Measurements from ENCODE around the gene GPR179.
"Not testable (repeated sequence)": the region's sequence is repeated elsewhere in the genome, so short reads cannot be mapped to it uniquely, and the experiment has no call there.

GPR179 gene

DNA sequence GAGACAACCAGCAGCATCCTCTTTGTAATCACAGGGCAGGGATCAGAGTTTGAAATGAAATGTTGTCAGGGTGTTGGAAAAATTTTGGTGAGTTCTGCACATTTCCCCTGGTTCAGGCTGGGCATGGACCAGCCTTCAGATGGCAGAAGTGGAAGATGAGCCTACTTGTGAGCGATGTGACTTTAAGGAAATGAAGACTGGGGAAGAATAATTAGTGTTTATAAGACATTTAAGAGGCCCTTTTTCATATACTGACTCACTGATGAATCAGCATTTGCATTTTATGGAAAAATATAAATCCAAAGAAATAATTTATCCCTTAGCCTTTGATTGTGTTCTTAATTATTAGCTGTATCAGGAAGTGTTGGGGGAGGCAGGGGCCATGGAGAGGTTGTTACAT, 20.9 kb downstream of the GPR179 start:
- Mint-ChIP-seq H3K9me3 (no peaks in the 10 kb centered on the region), H3K27me3 (ENCODE audit: low read depth) (no peaks in the 10 kb centered on the region)

DNA sequence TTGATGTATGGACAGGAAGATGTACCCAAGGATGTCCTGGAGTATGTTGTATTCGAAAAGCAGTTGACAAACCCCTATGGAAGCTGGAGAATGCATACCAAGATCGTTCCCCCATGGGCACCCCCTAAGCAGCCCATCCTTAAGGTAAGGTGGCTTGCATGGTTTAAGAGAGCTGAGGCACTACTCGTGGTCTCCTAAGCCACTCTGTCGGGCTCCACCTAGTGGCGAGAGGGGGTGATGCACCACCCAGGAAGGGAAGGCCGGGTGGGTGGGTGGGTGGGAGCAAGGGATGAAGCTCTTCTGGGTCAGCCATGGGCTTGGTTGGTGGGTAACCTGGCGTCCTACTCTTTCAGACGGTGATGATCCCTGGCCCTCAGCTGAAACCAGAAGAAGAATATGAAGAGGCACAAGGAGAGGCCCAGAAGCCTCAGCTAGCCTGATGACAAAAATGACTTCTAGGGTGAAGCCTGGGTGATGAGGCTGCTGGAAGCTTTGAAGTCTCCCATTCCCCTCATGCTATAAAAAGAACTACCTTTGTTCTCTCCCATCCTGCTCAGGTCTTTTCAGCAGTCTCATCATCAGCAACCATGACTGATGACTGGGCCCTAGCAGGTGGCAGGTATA, 21.5 kb downstream of the GPR179 start:
- no peak overlapping the region for H3K27ac Mint-ChIP-seq
- peaks cover 25% of the 10 kb centered on the region for H3K36me3 Mint-ChIP-seq (ENCODE audit: low read depth)
- no peaks in the 10 kb centered on the region for H3K9me3 Mint-ChIP-seq

More for the DNA sequence above, 20.9 kb downstream of the GPR179 start:
- Mint-ChIP-seq H3K36me3 (ENCODE audit: low read depth) (peaks cover 21% of the 10 kb centered on the region), H3K27ac (no peak overlapping the region), H3K4me3 (no peak overlapping the region), H3K4me1 (ENCODE audit: low read depth) (peaks cover 11% of the 10 kb centered on the region)
- DNase-seq (ENCODE audit: low spot score) = no peak

DNA sequence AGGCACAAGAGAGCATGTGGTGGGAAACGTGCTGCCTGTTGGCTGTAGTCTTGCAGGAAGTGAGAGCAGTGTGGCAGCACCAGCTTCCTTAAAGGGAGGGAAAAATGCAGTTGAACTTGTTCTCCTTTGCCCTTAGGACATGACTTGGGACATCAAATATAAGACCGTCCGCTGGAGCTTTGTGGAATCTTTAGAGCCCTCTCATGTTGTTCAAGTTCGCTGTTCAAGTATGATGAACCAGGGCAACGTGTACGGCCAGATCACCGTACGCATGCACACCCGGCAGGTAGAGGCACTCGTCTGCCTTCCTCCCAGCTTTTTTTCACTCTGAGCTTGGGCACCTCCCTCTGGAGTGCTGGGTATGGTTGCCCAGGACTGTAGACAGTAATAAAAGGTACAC, 23.3 kb downstream of the GPR179 start:
- Mint-ChIP-seq H3K4me3 (no peak overlapping the region), H3K27ac (no peak overlapping the region), H3K27me3 (ENCODE audit: low read depth) (no peaks in the 10 kb centered on the region), H3K36me3 (ENCODE audit: low read depth) (peaks cover 33% of the 10 kb centered on the region), H3K9me3 (no peaks in the 10 kb centered on the region), H3K4me1 (ENCODE audit: low read depth) (peaks cover 7% of the 10 kb centered on the region)
- DNase-seq (ENCODE audit: low spot score) = no peak

More for the DNA sequence above, 21.5 kb downstream of the GPR179 start:
- H3K4me3 Mint-ChIP-seq = no peak overlapping the region
- DNase-seq (ENCODE audit: low spot score) = peak; percentile 44
- H3K27me3 Mint-ChIP-seq (ENCODE audit: low read depth) = no peaks in the 10 kb centered on the region
- peaks cover 11% of the 10 kb centered on the region for H3K4me1 Mint-ChIP-seq (ENCODE audit: low read depth)

GRCh38 chr17:38317081-38317480, 26.7 kb downstream of the GPR179 start:
- Mint-ChIP-seq H3K4me3 (no peak overlapping the region), H3K9me3 (no peaks in the 10 kb centered on the region), H3K27me3 (ENCODE audit: low read depth) (no peaks in the 10 kb centered on the region), H3K4me1 (ENCODE audit: low read depth) (peaks cover 2% of the 10 kb centered on the region), H3K27ac (no peak overlapping the region), H3K36me3 (ENCODE audit: low read depth) (peaks cover 33% of the 10 kb centered on the region)
- no peak for DNase-seq (ENCODE audit: low spot score)

- DNase-seq (ENCODE audit: low spot score) = no peak
- Mint-ChIP-seq H3K27ac (no peak overlapping the region), H3K4me3 (no peak overlapping the region), H3K9me3 (no peaks in the 10 kb centered on the region), H3K4me1 (ENCODE audit: low read depth) (no peaks in the 10 kb centered on the region), H3K27me3 (ENCODE audit: low read depth) (no peaks in the 10 kb centered on the region), H3K36me3 (ENCODE audit: low read depth) (peaks cover 26% of the 10 kb centered on the region)
Observed at GRCh38 chr17:38315497-38315896, 28.3 kb downstream of the GPR179 start.

DNA sequence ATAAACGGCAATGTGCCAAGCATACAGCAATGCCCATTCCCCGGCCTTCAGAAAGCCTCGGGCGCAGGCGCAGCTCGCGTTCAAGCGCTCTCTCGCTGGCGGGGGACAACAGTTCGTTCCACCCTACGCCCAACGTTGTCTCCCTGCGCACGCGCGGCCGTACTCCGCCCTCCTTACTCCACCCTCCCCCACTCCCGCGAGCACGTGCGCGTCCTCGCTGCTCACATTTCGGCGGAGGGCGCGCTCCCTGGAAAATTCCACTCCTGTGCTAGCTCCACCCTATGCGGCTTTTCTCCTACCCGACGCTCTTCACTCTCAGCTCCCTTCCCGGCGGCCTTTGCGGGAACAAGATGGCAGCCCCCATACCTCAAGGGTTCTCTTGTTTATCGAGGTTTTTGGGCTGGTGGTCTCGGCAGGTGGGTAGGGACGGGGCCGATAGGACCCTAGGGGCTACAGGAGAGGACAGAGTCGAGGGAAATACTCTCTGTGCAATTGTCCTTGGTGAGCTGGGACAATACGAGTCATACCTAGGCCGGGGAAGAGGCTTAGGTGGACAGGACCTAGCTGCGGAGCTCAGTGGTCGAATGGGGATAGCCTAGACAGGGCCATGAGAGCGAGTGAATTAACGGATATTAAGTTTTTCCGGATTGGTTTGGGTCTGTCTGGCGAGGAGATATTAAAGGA, 46.8 kb downstream of the GPR179 start, which contains the start of gene MRPL45:
MRPL45 (plus strand) TSS at position 335 of the 684 bp plus-strand sequence; CDS start at position 351, 16 bp downstream.
- Mint-ChIP-seq H3K4me3 (peak within 1 kb of the TSS; percentile 99), H3K4me1 (ENCODE audit: low read depth) (peaks cover 12% of the 10 kb centered on the region), H3K27ac (peak within 1 kb of the TSS; percentile 97)
- H3K36me3 Mint-ChIP-seq (ENCODE audit: low read depth); H3K27me3 Mint-ChIP-seq (ENCODE audit: low read depth); H3K9me3 Mint-ChIP-seq: not testable (repeated sequence)
- peak; percentile 97 for DNase-seq (ENCODE audit: low spot score)

DNA sequence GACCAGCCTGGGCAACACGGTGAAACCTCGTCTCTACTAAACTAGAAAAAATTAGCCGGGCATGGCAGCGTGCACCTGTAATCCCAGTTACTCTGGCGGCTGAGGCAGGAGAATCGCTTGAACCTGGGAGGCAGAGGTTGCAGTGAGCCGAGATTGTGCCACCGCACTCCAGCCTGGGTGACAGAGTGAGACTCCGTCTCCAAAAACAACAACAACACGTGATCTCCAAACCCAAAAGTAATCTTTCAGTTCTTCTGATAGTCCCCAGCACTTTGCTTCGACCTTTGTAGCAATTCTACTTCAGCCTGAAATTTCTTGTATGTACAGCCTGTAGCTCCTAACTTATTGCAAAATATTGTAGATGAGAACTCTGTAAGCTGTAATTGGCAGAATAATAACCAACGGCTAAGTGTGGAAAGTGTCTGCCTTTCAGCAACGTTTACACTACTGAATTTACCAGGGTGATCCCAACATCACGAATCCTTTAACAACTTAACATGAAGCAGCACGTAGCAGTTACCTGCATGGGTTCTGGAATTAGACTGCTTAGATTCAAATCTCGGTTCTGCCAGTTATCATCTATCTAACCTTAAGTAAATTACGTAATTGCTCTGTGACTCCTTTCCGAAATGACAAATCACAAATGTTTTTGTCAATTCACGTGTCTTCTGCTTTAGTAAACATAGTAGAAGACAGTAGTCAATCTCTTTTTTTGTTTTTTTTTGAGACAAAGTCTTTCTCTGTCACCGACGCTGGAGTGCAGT, 48.0 kb downstream of the GPR179 start:
- H3K27me3 Mint-ChIP-seq (ENCODE audit: low read depth); DNase-seq (ENCODE audit: low spot score); H3K9me3 Mint-ChIP-seq; H3K36me3 Mint-ChIP-seq (ENCODE audit: low read depth): not testable (repeated sequence)
- Mint-ChIP-seq H3K27ac (peak overlapping the region; percentile 97), H3K4me1 (ENCODE audit: low read depth) (peaks cover 12% of the 10 kb centered on the region), H3K4me3 (peak overlapping the region; percentile 99)

- H3K36me3 Mint-ChIP-seq (ENCODE audit: low read depth); H3K4me1 Mint-ChIP-seq (ENCODE audit: low read depth); H3K27ac Mint-ChIP-seq; H3K27me3 Mint-ChIP-seq (ENCODE audit: low read depth); H3K4me3 Mint-ChIP-seq; DNase-seq (ENCODE audit: low spot score); H3K9me3 Mint-ChIP-seq: not testable (repeated sequence)
Observed at GRCh38 chr17:38289760-38290159, 54.0 kb downstream of the GPR179 start.

GRCh38 chr17:38288217-38288827, 55.4 kb downstream of the GPR179 start:
- not testable (repeated sequence) for DNase-seq (ENCODE audit: low spot score); H3K27me3 Mint-ChIP-seq (ENCODE audit: low read depth); H3K9me3 Mint-ChIP-seq; H3K36me3 Mint-ChIP-seq (ENCODE audit: low read depth); H3K4me1 Mint-ChIP-seq (ENCODE audit: low read depth); H3K4me3 Mint-ChIP-seq; H3K27ac Mint-ChIP-seq

DNA sequence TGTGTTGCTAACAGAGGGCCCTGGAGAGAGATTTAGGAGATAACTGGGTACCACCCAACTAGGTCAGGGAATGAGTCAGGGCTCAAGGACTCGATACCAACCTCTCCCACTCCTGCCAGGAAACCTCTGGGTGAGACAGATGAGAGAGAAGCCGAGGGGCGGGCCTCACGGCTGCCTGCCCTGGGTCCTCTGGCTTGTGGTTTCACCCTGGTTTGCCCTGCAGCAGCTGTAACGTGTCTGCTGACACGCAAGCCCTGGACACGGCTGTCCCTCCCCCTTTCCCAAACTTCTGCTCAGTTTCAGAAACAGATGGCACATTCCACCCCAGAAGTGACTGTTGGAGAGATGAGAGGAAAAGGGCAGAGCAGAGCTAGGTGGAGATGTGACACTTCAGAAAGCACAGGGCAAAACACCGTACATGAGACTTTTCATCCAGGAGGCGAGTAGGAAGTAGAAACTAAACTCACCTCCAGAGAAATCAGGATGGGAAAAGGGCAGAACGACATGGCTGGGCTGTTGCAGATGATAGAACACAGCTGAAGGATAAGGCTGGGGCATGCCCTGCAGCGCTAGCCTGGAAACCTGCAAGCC, 57.2 kb downstream of the GPR179 start:
- H3K27ac Mint-ChIP-seq = peak overlapping the region; percentile 69
- not testable (repeated sequence) for H3K36me3 Mint-ChIP-seq (ENCODE audit: low read depth); H3K4me1 Mint-ChIP-seq (ENCODE audit: low read depth); H3K27me3 Mint-ChIP-seq (ENCODE audit: low read depth); H3K9me3 Mint-ChIP-seq
- DNase-seq (ENCODE audit: low spot score) = peak; percentile 34
- peak overlapping the region; percentile 49 for H3K4me3 Mint-ChIP-seq

- not testable (repeated sequence) for H3K9me3 Mint-ChIP-seq; H3K36me3 Mint-ChIP-seq (ENCODE audit: low read depth)
Observed at GRCh38 chr17:38285994-38286393, 57.8 kb downstream of the GPR179 start.

More at GRCh38 chr17:38285994-38286393, 57.8 kb downstream of the GPR179 start:
- not testable (repeated sequence) for H3K4me3 Mint-ChIP-seq; H3K4me1 Mint-ChIP-seq (ENCODE audit: low read depth); DNase-seq (ENCODE audit: low spot score); H3K27ac Mint-ChIP-seq; H3K27me3 Mint-ChIP-seq (ENCODE audit: low read depth)

Data from T-helper 2 cell treated with Interferon-gamma antibody and Interleukin-4, amounts not matched to agents 5 μg/mL and 100 μg/mL, for 36 hours (primary cell).